GM10266 (cell line): Measurements from ENCODE around the gene NYNRIN.

Experiments used
- DNase-seq: peaks from one replicate; pipeline ENCODE4 v3.0.0; 2012; ENCODE audit errors: extremely low spot score
- CTCF ChIP-seq: IDR thresholded peaks from 2 replicates; pipeline ENCODE4 v1.5.1; 2012; ENCODE audit warnings: mild to moderate bottlenecking, low read depth; ENCODE audit not compliant: control insufficient read depth, insufficient read depth; ENCODE audit errors: missing control alignments

NYNRIN gene

GRCh38 chr14:24456980-24457379 is 58.2 kb downstream of the NYNRIN start:
- no peak for TF ChIP-seq CTCF
- no peak for DNase-seq

- no peak for TF ChIP-seq CTCF
- DNase-seq = no peak
Measured at GRCh38 chr14:24458736-24459135, 59.9 kb downstream of the NYNRIN start.

GRCh38 chr14:24459331-24459730 is 60.5 kb downstream of the NYNRIN start:
- DNase-seq = no peak

GRCh38 chr14:24461336-24461735 is 62.5 kb downstream of the NYNRIN start:
- no peak for TF ChIP-seq CTCF
- DNase-seq = no peak

More at GRCh38 chr14:24459331-24459730, 60.5 kb downstream of the NYNRIN start:
- no peak for TF ChIP-seq CTCF

- no peak for DNase-seq
- no peak for TF ChIP-seq CTCF
Measured at GRCh38 chr14:24463017-24463883, 64.4 kb downstream of the NYNRIN start.

GRCh38 chr14:24463884-24464785 is 65.3 kb downstream of the NYNRIN start:
- DNase-seq = no peak
- TF ChIP-seq CTCF = no peak
